ENCODE results near the gene CDC16.

The CDC16 gene

GRCh38 chr13:114303700-114304327 is 69.1 kb downstream of the CDC16 start:
- no peak for DNase-seq

DNA sequence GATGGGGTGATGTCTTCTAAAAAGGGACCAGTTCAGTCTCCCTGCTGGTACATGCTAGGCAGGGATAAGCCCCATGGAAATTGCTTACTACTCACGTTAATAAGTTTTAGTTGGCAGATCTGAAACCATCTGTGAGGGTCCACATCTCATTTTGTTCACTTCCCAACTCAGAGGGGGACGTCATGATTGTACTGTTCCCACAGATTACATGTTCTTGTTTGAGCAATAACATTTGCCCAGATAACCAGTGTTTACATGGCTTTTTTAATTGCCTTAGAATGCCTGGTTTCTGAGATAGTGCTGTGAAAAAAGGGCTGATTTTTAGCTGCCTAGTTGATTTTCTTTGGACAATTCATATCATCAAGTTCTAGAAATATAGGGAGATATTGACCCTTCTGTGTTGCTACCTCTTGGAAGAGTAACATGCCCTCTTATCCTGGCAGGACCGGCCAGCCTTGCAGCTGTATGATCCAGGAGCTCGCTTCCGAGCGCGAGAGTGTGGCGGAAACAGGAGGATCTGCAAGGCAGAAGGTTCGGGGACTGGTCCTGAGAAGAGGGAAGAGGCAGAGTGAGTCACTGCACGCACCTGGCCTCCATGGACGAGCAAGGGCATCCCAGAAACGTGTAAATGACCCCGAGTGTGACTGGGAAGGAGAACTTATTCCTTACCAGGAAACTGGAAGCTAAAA is 69.8 kb downstream of the CDC16 start:
- no peak for DNase-seq

DNA sequence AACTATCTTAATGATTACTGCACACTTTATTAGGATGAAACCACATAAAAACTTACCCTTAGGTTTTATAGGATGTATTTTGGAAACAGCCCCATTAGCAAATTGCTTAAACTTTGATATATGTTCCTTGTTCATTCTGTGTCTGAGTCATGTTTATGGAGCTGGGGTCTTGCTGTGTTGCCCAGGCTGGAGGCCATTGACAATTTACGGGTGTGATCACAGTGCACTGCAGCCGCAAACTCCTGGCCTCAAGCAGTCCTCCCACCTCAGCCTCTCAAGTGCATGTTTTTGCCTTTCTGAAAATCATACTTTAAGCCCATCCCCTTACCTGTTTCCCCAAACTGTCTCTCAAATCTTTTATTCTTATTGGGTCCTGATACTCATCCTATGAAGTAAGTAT is 74.4 kb downstream of the CDC16 start:
- DNase-seq: no peak

- DNase-seq: no peak
These were observed 75.2 kb downstream of the CDC16 start for GRCh38 chr13:114309806-114310410.

- DNase-seq: no peak
These were observed 76.3 kb downstream of the CDC16 start for GRCh38 chr13:114310956-114311355.

DNA sequence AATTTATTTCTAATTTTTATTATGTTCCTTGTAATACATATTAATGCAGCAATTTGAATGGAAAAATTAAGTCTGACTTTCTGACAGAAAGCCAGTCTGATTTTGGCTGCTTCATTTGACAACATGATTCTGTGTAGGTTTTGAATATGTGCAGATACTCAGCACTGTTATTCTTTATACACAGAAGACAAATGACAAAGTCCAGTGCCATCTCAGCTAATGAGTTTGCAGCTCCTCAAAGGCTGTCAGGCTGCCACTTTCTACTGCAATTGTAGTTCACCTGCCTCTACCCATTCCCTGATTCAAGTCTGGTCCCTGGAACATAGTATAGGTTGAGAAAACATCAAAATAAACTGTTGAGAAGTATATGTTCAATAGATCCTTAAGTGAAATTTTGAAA is 76.7 kb downstream of the CDC16 start:
- DNase-seq: no peak

GRCh38 chr13:114311908-114312307 is 77.2 kb downstream of the CDC16 start:
- DNase-seq: no peak

DNA sequence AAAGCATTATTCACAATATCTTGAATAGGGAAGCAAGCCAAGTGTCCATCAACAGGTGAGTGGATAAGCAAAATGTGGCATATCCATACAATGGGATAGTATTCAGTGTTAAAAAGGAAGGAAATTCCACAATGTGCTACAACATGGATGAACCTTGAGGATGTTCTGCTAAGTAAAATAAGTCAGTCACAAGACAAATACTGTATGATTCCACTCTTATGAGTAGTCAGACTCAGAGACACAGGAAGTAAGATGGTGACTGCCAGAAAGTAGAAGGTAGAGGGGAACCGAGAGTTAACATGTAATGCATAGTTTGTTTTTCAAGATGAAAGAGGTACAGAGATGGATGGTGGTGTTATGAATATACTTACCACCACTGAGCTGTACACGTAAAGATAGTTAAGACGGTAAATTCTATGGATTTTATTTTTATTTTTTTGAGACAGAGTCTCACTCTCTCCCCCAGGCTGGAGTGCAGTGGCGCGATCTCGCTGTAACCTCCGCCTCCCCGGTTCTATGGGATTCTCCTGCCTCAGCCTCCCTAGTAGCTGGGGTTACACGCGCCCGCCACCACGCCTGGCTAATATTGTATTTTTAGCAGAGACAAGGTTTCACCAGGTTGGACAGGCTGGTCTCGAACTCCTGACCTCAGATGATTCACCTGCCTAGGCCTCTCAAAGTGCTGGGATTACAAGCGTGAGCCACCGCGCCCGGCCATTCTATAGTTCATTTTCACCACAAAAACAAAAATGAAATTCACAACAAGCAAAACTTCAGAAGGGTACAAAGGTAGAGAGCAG is 78.6 kb downstream of the CDC16 start:
- DNase-seq: no peak

DNA sequence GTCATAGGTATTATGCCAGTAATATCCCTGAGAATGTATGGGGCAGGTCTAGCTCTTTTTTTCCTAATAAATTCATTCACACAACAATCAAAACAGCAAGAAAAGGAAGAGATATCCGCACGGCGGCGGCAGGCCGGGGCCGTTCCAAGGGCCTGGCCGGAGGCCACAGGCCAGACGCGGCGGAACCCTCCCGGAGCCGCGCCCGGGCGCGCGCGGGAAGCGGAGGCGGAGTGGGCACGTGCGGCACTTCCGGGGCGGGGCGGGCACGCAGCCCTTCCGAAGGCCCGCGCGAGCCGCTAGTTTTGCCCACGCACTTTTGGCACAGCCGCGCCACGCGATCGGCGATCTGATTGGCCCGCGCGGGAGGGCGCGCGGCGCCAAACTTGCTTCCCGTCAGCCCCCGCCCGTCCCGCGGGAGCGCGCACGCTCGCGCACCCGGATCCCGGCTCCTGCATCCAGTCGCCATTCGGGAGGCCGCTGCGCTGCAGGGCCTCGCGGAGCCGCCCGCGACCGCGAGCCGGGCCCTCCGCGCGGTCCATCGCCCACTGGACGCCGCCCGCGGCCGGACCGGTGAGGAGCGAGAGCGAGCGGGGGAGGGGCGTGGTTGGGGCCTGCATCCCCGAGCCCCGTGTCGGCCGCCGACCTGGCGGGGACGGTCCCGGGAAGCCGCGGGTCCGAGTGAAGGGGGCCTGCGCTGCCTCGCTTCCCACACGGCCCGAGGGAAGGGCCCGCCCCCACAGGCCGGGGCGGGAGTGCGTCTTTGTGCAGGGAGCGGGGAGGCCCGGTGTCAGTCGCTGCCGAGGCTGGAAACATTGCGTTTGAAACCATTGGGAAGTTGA is 79.6 kb downstream of the CDC16 start, which contains the start of gene CHAMP1:
TSS of gene CHAMP1 (plus strand) at position 430 of the 839 bp plus-strand sequence. CDS start 9,340 bp downstream, outside the sequence.
- DNase-seq: peak; percentile 84

- no peak for DNase-seq
These were observed 80.5 kb downstream of the CDC16 start for GRCh38 chr13:114315074-114315785.

DNA sequence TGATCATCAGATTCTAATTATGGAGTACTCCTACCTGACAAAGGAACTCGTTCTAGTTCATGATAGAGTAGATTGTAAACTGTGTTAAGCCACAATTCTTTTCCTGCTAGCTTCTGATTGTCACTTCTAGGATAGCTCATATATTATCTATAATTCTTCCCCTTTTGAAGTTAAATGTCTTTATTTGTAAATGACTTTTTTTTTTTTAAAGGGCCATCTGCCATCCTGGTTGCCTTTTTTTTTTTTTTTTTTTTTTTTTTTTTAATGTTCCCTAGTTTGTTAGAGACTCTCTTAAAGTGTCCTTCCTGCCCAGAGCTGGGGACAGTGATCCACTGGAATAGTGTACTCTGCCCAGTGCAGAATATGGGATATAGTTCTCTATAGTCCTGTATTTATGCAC is 83.9 kb downstream of the CDC16 start:
- no peak for DNase-seq

DNA sequence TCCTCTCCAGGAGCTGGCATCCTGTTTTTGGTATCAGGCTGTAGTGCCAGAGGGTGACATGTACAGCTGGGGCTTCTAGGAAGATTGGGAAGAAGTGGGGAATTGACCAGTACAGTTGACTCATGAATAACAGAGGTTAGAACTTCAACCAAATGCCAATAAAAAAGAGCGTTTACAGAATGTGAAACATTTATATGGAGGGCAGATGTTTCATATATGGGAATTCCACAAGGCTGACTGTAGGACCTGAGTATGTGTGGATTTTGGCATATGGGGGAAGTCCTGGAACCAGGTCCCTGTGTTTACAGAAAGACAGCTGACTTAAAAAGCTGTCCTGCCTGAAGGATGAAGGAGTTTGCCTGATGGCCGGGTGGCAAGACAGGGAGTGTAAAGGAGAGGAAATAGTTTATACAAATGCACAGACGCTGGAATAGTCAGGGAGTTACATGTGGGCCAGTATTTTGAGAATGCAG is 84.8 kb downstream of the CDC16 start:
- DNase-seq: no peak

GRCh38 chr13:114320065-114320464 is 85.4 kb downstream of the CDC16 start:
- DNase-seq: no peak

DNA sequence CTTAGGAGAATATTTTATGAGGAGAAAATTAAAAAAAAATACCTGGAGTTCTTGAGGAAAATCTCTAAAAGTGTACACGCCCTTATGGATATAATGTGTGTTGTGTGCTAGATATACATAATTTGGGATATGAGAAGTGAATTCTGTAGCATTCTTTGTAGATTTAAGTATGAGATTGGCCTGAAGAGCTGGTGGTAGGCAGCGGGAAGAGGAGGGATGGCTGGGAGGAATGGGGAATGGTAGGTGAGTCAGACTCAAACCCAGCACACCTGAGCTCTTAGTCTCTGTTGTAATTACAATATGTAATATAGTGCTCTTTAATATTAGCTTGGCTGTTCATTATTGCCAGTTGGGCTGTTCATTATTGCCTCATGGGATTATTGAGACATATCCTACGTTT is 86.6 kb downstream of the CDC16 start:
- no peak for DNase-seq
